ENCODE data around the gene DNM2.
A peak's percentile ranks its signal among the peaks of the same experiment; 100 is the strongest.

The DNM2 gene

GRCh38 chr19:10692673-10693264, 25.1 kb upstream of the DNM2 start:
- no peaks in the 10 kb centered on the region for H3K9me3 ChIP-seq (ENCODE audit: control insufficient read depth, low read length)
- H3K4me3 ChIP-seq (ENCODE audit: low read length): no peak overlapping the region
- H3K27me3 ChIP-seq (ENCODE audit: control insufficient read depth, insufficient read depth, low read length): no peaks in the 10 kb centered on the region
- H3K4me1 ChIP-seq (ENCODE audit: control insufficient read depth, insufficient read depth, low read length): peaks cover 6% of the 10 kb centered on the region
- H3K9ac ChIP-seq (ENCODE audit: low read length): no peak overlapping the region
- peaks cover 15% of the 10 kb centered on the region for H3K36me3 ChIP-seq (ENCODE audit: control insufficient read depth, insufficient read depth, low read length)

- Histone ChIP-seq H3K36me3 (ENCODE audit: control insufficient read depth, insufficient read depth, low read length) (peaks cover under 1% of the 10 kb centered on the region), H3K9me3 (ENCODE audit: control insufficient read depth, low read length) (no peaks in the 10 kb centered on the region), H3K9ac (ENCODE audit: low read length) (no peak overlapping the region), H3K4me1 (ENCODE audit: control insufficient read depth, insufficient read depth, low read length) (peaks cover 6% of the 10 kb centered on the region), H3K27me3 (ENCODE audit: control insufficient read depth, insufficient read depth, low read length) (no peaks in the 10 kb centered on the region), H3K4me3 (ENCODE audit: low read length) (no peak overlapping the region)
Observed at GRCh38 chr19:10694706-10695307, 23.1 kb upstream of the DNM2 start.

GRCh38 chr19:10695401-10696398, 22.2 kb upstream of the DNM2 start:
- Histone ChIP-seq H3K9me3 (ENCODE audit: control insufficient read depth, low read length) (no peaks in the 10 kb centered on the region), H3K9ac (ENCODE audit: low read length) (no peak overlapping the region), H3K27me3 (ENCODE audit: control insufficient read depth, insufficient read depth, low read length) (no peaks in the 10 kb centered on the region), H3K4me3 (ENCODE audit: low read length) (no peak overlapping the region), H3K36me3 (ENCODE audit: control insufficient read depth, insufficient read depth, low read length) (no peaks in the 10 kb centered on the region), H3K4me1 (ENCODE audit: control insufficient read depth, insufficient read depth, low read length) (peaks cover 6% of the 10 kb centered on the region)

GRCh38 chr19:10699650-10700335, 18.1 kb upstream of the DNM2 start:
- no peaks in the 10 kb centered on the region for H3K9me3 ChIP-seq (ENCODE audit: control insufficient read depth, low read length)
- H3K4me3 ChIP-seq (ENCODE audit: low read length): no peak overlapping the region
- no peak overlapping the region for H3K9ac ChIP-seq (ENCODE audit: low read length)
- H3K27me3 ChIP-seq (ENCODE audit: control insufficient read depth, insufficient read depth, low read length): no peaks in the 10 kb centered on the region
- peaks cover 15% of the 10 kb centered on the region for H3K4me1 ChIP-seq (ENCODE audit: control insufficient read depth, insufficient read depth, low read length)
- no peaks in the 10 kb centered on the region for H3K36me3 ChIP-seq (ENCODE audit: control insufficient read depth, insufficient read depth, low read length)

- no peaks in the 10 kb centered on the region for H3K36me3 ChIP-seq (ENCODE audit: control insufficient read depth, insufficient read depth, low read length)
- H3K4me1 ChIP-seq (ENCODE audit: control insufficient read depth, insufficient read depth, low read length): peaks cover 9% of the 10 kb centered on the region
- H3K27me3 ChIP-seq (ENCODE audit: control insufficient read depth, insufficient read depth, low read length): no peaks in the 10 kb centered on the region
- H3K9me3 ChIP-seq (ENCODE audit: control insufficient read depth, low read length): no peaks in the 10 kb centered on the region
- peak overlapping the region; percentile 56 for H3K9ac ChIP-seq (ENCODE audit: low read length)
- H3K4me3 ChIP-seq (ENCODE audit: low read length): peak overlapping the region; percentile 33
Observed at GRCh38 chr19:10701955-10702525, 15.8 kb upstream of the DNM2 start.

- no peaks in the 10 kb centered on the region for H3K27me3 ChIP-seq (ENCODE audit: control insufficient read depth, insufficient read depth, low read length)
- H3K36me3 ChIP-seq (ENCODE audit: control insufficient read depth, insufficient read depth, low read length): no peaks in the 10 kb centered on the region
- no peak overlapping the region for H3K9ac ChIP-seq (ENCODE audit: low read length)
- H3K4me1 ChIP-seq (ENCODE audit: control insufficient read depth, insufficient read depth, low read length): peaks cover 3% of the 10 kb centered on the region
- H3K4me3 ChIP-seq (ENCODE audit: low read length): no peak overlapping the region
- H3K9me3 ChIP-seq (ENCODE audit: control insufficient read depth, low read length): no peaks in the 10 kb centered on the region
Observed at GRCh38 chr19:10706990-10707389, 10.9 kb upstream of the DNM2 start.

GRCh38 chr19:10707440-10707839, 10.4 kb upstream of the DNM2 start:
- H3K4me1 ChIP-seq (ENCODE audit: control insufficient read depth, insufficient read depth, low read length): no peaks in the 10 kb centered on the region
- H3K4me3 ChIP-seq (ENCODE audit: low read length): no peak overlapping the region
- H3K36me3 ChIP-seq (ENCODE audit: control insufficient read depth, insufficient read depth, low read length): no peaks in the 10 kb centered on the region
- H3K27me3 ChIP-seq (ENCODE audit: control insufficient read depth, insufficient read depth, low read length): no peaks in the 10 kb centered on the region
- H3K9me3 ChIP-seq (ENCODE audit: control insufficient read depth, low read length): no peaks in the 10 kb centered on the region
- no peak overlapping the region for H3K9ac ChIP-seq (ENCODE audit: low read length)

GRCh38 chr19:10708291-10708690, 9.6 kb upstream of the DNM2 start:
- no peaks in the 10 kb centered on the region for H3K9me3 ChIP-seq (ENCODE audit: control insufficient read depth, low read length)
- H3K4me1 ChIP-seq (ENCODE audit: control insufficient read depth, insufficient read depth, low read length): no peaks in the 10 kb centered on the region
- H3K36me3 ChIP-seq (ENCODE audit: control insufficient read depth, insufficient read depth, low read length): no peaks in the 10 kb centered on the region

GRCh38 chr19:10712045-10712444, 5.8 kb upstream of the DNM2 start:
- Histone ChIP-seq H3K27me3 (ENCODE audit: control insufficient read depth, insufficient read depth, low read length) (no peaks in the 10 kb centered on the region), H3K36me3 (ENCODE audit: control insufficient read depth, insufficient read depth, low read length) (no peaks in the 10 kb centered on the region)

More at GRCh38 chr19:10708291-10708690, 9.6 kb upstream of the DNM2 start:
- no peak overlapping the region for H3K9ac ChIP-seq (ENCODE audit: low read length)
- no peaks in the 10 kb centered on the region for H3K27me3 ChIP-seq (ENCODE audit: control insufficient read depth, insufficient read depth, low read length)
- H3K4me3 ChIP-seq (ENCODE audit: low read length): no peak overlapping the region

GRCh38 chr19:10712754-10713153, 5.1 kb upstream of the DNM2 start:
- Histone ChIP-seq H3K36me3 (ENCODE audit: control insufficient read depth, insufficient read depth, low read length) (no peaks in the 10 kb centered on the region), H3K9ac (ENCODE audit: low read length) (no peak overlapping the region), H3K27me3 (ENCODE audit: control insufficient read depth, insufficient read depth, low read length) (no peaks in the 10 kb centered on the region), H3K4me3 (ENCODE audit: low read length) (no peak overlapping the region), H3K4me1 (ENCODE audit: control insufficient read depth, insufficient read depth, low read length) (peaks cover 5% of the 10 kb centered on the region), H3K9me3 (ENCODE audit: control insufficient read depth, low read length) (no peaks in the 10 kb centered on the region)

More at GRCh38 chr19:10712045-10712444, 5.8 kb upstream of the DNM2 start:
- H3K4me1 ChIP-seq (ENCODE audit: control insufficient read depth, insufficient read depth, low read length): peaks cover 4% of the 10 kb centered on the region
- H3K4me3 ChIP-seq (ENCODE audit: low read length): no peak overlapping the region
- H3K9ac ChIP-seq (ENCODE audit: low read length): no peak overlapping the region
- no peaks in the 10 kb centered on the region for H3K9me3 ChIP-seq (ENCODE audit: control insufficient read depth, low read length)

- H3K36me3 ChIP-seq (ENCODE audit: control insufficient read depth, insufficient read depth, low read length): no peaks in the 10 kb centered on the region
- H3K4me1 ChIP-seq (ENCODE audit: control insufficient read depth, insufficient read depth, low read length): peaks cover 5% of the 10 kb centered on the region
- no peaks in the 10 kb centered on the region for H3K9me3 ChIP-seq (ENCODE audit: control insufficient read depth, low read length)
- no peaks in the 10 kb centered on the region for H3K27me3 ChIP-seq (ENCODE audit: control insufficient read depth, insufficient read depth, low read length)
- no peak overlapping the region for H3K9ac ChIP-seq (ENCODE audit: low read length)
- H3K4me3 ChIP-seq (ENCODE audit: low read length): no peak overlapping the region
Observed at GRCh38 chr19:10713317-10713716, 4.6 kb upstream of the DNM2 start.
